ENCODE results near the gene COL23A1. TPM values are rescaled to one million over a fixed set of nuclear protein-coding genes. Genes with fewer than 3 reads are reported as not detected.

Gene COL23A1
- total RNA-seq, 1 donor from 2014 or later, result 75.2 TPM

DNA sequence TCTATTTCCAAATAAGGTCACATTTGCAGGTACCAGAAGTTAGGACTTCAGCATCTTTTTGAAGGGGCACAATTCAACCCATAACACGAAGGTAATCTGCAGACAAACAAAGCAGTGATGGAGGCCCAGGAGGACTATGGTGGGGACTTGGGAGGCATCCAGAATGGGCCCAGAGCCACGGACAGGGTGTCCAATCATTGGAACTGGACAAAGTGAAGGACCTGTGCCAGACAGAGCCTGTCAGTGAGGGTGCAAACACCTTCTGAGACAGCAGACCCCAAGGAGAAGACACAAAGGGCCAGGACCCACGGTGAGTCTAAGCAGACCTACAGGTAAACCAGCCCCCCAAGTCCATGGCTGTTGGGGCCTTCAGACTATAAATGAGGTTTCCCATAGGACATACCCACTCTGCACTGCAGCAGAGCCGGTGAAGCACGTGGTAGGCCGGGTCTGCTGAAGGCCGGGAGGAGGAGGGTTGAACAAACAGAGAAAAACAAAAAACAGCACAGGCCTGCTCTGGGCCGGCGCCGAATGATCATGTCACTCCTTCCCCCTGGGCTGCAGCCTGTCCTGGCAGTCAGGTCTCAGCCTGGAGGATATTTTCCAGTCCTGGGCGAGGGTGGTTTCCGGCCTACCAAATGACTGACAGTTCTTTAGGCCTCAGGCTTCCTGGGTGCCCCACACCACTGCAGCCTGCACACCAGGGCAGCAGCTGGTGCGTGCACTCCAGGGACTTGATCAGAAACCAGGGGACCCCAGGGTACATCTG is 84.4 kb downstream of the COL23A1 start:
- H3K4me3 Mint-ChIP-seq (ENCODE audit: unreplicated experiment), result no peak overlapping the region
- H3K4me1 Mint-ChIP-seq (ENCODE audit: unreplicated experiment), result peaks cover 7% of the 10 kb centered on the region
- peaks cover 25% of the 10 kb centered on the region for H3K36me3 Mint-ChIP-seq (ENCODE audit: low read depth, unreplicated experiment)
- no peak for DNase-seq (ENCODE audit: low spot score)
- no peak overlapping the region for H3K27ac Mint-ChIP-seq (ENCODE audit: unreplicated experiment)
- no peak for TF ChIP-seq CTCF (IDR thresholded peaks at IDR 0.05; ENCODE audit: unreplicated experiment)
- H3K27me3 Mint-ChIP-seq (ENCODE audit: unreplicated experiment), result peaks cover 14% of the 10 kb centered on the region
- H3K9me3 Mint-ChIP-seq (ENCODE audit: unreplicated experiment), result no peaks in the 10 kb centered on the region

- no peak for DNase-seq (ENCODE audit: low spot score)
- no peak for TF ChIP-seq CTCF (IDR thresholded peaks at IDR 0.05; ENCODE audit: unreplicated experiment)
- peaks cover 14% of the 10 kb centered on the region for H3K27me3 Mint-ChIP-seq (ENCODE audit: unreplicated experiment)
- no peak overlapping the region for H3K4me3 Mint-ChIP-seq (ENCODE audit: unreplicated experiment)
- H3K27ac Mint-ChIP-seq (ENCODE audit: unreplicated experiment), result no peak overlapping the region
- H3K9me3 Mint-ChIP-seq (ENCODE audit: unreplicated experiment), result no peaks in the 10 kb centered on the region
- H3K4me1 Mint-ChIP-seq (ENCODE audit: unreplicated experiment), result peaks cover 15% of the 10 kb centered on the region
- peaks cover 21% of the 10 kb centered on the region for H3K36me3 Mint-ChIP-seq (ENCODE audit: low read depth, unreplicated experiment)
Measured at GRCh38 chr5:178504340-178504960, 85.7 kb downstream of the COL23A1 start.

DNA sequence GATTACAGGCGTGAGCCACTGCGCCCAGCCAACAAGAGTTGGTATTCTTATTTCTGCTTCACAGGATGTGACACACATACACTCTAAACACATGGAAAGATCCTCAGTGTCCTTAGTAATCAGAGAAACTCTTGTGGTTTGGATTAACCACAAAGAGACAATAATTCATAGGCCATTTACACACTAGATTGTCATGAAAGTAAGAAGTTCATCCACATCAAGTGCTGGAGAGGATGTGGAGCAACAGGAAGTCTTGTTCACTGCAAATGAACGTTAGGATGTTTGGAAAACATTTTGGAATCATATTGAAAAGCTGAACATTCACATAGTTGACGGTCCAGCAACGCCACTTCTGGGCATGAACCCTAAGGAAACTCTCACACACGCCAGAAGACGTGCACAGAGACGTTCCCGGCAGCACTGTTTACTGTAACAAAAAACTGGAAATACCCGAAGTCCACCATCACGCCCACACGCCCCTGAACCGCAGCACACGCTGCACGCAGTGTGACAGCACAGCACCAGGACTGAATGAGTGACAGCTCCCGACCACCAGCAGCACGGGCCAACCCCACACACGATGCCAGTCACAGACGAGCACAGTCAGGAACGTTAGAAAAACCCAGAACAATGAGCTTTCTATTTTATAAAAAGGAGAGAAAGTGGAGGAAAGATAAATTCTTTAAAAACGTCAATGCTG is 87.6 kb downstream of the COL23A1 start:
- Mint-ChIP-seq H3K27ac (ENCODE audit: unreplicated experiment) (no peak overlapping the region), H3K4me3 (ENCODE audit: unreplicated experiment) (no peak overlapping the region), H3K36me3 (ENCODE audit: low read depth, unreplicated experiment) (peaks cover 19% of the 10 kb centered on the region), H3K27me3 (ENCODE audit: unreplicated experiment) (peaks cover 17% of the 10 kb centered on the region), H3K9me3 (ENCODE audit: unreplicated experiment) (no peaks in the 10 kb centered on the region), H3K4me1 (ENCODE audit: unreplicated experiment) (peaks cover 24% of the 10 kb centered on the region)
- no peak for TF ChIP-seq CTCF (IDR thresholded peaks at IDR 0.05; ENCODE audit: unreplicated experiment)
- no peak for DNase-seq (ENCODE audit: low spot score)

DNA sequence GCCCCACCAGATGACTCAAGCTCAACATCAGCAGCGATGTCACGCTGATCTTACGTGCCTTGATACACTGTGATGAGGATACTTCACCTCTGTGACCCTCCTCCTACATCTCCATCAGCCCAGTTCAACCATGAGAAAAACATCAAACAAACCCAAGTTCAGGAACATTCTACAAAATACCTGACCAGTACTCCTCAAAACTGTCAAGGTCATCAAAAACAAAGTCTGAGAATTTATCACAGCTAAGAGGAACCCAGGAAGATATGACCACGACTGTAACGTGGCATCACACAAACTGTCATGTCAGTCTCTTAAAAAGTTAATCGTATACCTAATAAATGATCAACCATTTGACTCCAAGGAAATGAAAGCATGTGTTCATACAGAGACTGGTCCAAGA is 90.8 kb downstream of the COL23A1 start:
- Mint-ChIP-seq H3K27me3 (ENCODE audit: unreplicated experiment) (peaks cover 9% of the 10 kb centered on the region), H3K4me3 (ENCODE audit: unreplicated experiment) (no peak overlapping the region), H3K36me3 (ENCODE audit: low read depth, unreplicated experiment) (peaks cover 18% of the 10 kb centered on the region), H3K4me1 (ENCODE audit: unreplicated experiment) (peaks cover 48% of the 10 kb centered on the region), H3K27ac (ENCODE audit: unreplicated experiment) (peak overlapping the region; percentile 65), H3K9me3 (ENCODE audit: unreplicated experiment) (no peaks in the 10 kb centered on the region)
- no peak for TF ChIP-seq CTCF (IDR thresholded peaks at IDR 0.05; ENCODE audit: unreplicated experiment)
- DNase-seq (ENCODE audit: low spot score), result no peak
